ENCODE data around the gene PRDM16. TPM values are rescaled to one million over a fixed set of nuclear protein-coding genes. Genes with fewer than 3 reads are reported as not detected.

Gene PRDM16
- total RNA-seq, 1 experiment from 2014 or later, result 0.09 TPM

- Mint-ChIP-seq H3K27ac (ENCODE audit: unreplicated experiment) (no peak overlapping the region), H3K36me3 (ENCODE audit: insufficient read depth, unreplicated experiment) (no peaks in the 10 kb centered on the region), H3K27me3 (ENCODE audit: unreplicated experiment) (peaks cover 50% of the 10 kb centered on the region), H3K9me3 (ENCODE audit: low read depth, unreplicated experiment) (no peaks in the 10 kb centered on the region), H3K4me3 (ENCODE audit: low read depth, unreplicated experiment) (no peak overlapping the region), H3K4me1 (ENCODE audit: low read depth, unreplicated experiment) (no peaks in the 10 kb centered on the region)
- intact Hi-C loops (cut with micrococcal nuclease; ENCODE audit: unreplicated experiment), result no loop called here
- no peak for DNase-seq
- CTCF ChIA-PET, result no interaction called here
- no peak for TF ChIP-seq CTCF (IDR thresholded peaks at IDR 0.05; ENCODE audit: unreplicated experiment)
- no TSS peak for BruUV-seq (replicated peaks)
Measured at GRCh38 chr1:3240524-3241235, 171.7 kb downstream of the PRDM16 start.

GRCh38 chr1:3241236-3241550 lies 172.2 kb downstream of the PRDM16 start:
- Mint-ChIP-seq H3K27me3 (ENCODE audit: unreplicated experiment) (peaks cover 50% of the 10 kb centered on the region), H3K9me3 (ENCODE audit: low read depth, unreplicated experiment) (no peaks in the 10 kb centered on the region), H3K4me3 (ENCODE audit: low read depth, unreplicated experiment) (no peak overlapping the region), H3K4me1 (ENCODE audit: low read depth, unreplicated experiment) (no peaks in the 10 kb centered on the region), H3K27ac (ENCODE audit: unreplicated experiment) (no peak overlapping the region), H3K36me3 (ENCODE audit: insufficient read depth, unreplicated experiment) (no peaks in the 10 kb centered on the region)
- no peak for DNase-seq
- CTCF ChIA-PET, result no interaction called here
- TF ChIP-seq CTCF (IDR thresholded peaks at IDR 0.05; ENCODE audit: unreplicated experiment), result no peak
- BruUV-seq (replicated peaks), result no TSS peak
- intact Hi-C loops (cut with micrococcal nuclease; ENCODE audit: unreplicated experiment), result no loop called here

- H3K4me1 Mint-ChIP-seq (ENCODE audit: low read depth, unreplicated experiment), result no peaks in the 10 kb centered on the region
- peaks cover 50% of the 10 kb centered on the region for H3K27me3 Mint-ChIP-seq (ENCODE audit: unreplicated experiment)
- H3K4me3 Mint-ChIP-seq (ENCODE audit: low read depth, unreplicated experiment), result no peak overlapping the region
- no TSS peak for BruUV-seq (replicated peaks)
- H3K36me3 Mint-ChIP-seq (ENCODE audit: insufficient read depth, unreplicated experiment), result no peaks in the 10 kb centered on the region
- intact Hi-C loops (cut with micrococcal nuclease; ENCODE audit: unreplicated experiment), result no loop called here
- no peak for TF ChIP-seq CTCF (IDR thresholded peaks at IDR 0.05; ENCODE audit: unreplicated experiment)
- H3K9me3 Mint-ChIP-seq (ENCODE audit: low read depth, unreplicated experiment), result no peaks in the 10 kb centered on the region
- DNase-seq, result no peak
- H3K27ac Mint-ChIP-seq (ENCODE audit: unreplicated experiment), result no peak overlapping the region
- CTCF ChIA-PET, result no interaction called here
Measured at GRCh38 chr1:3241673-3242407, 172.8 kb downstream of the PRDM16 start.

DNA sequence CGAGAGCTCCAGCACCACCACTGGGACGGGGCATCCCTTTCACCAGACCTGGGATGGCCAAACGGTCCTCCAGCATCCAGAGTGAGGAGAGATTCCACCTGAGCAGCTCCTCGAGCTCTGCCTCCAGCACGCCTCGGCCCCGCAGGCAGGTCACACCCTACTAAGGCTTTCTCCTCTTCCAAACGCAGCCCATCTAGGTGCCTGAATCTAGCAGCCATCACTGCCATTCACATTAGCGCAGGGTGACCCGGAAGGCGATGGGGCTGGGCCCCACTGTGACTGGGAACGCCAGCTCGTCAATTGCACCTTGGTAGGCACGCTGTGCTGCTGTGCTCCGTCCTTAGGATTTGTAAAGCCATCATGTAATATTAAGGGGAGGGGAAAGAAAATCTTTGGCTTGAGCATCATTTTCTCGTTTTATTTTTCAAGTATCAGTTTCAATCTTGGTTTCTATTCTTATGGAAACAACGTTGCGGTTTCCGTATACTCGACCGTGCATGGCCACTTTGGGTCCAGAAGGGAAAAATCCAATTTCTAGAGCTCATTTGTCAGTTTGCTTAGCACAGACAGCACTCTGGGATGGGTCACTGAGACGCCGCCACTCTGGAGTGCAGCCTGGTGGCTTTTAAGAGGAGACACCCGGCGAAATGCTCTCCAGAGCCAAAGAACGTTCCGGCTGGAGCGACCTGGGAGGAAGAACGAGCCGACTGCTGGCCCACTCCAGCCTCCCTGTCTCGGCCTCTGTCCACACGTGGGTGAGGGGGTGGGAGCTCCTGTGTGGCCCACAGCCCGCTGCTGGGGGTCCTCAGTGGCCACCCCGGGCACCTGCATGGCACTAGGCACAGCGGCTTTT lies 173.6 kb downstream of the PRDM16 start:
- no TSS peak for BruUV-seq (replicated peaks)
- Mint-ChIP-seq H3K4me1 (ENCODE audit: low read depth, unreplicated experiment) (no peaks in the 10 kb centered on the region), H3K4me3 (ENCODE audit: low read depth, unreplicated experiment) (no peak overlapping the region), H3K36me3 (ENCODE audit: insufficient read depth, unreplicated experiment) (no peaks in the 10 kb centered on the region), H3K27ac (ENCODE audit: unreplicated experiment) (no peak overlapping the region), H3K9me3 (ENCODE audit: low read depth, unreplicated experiment) (no peaks in the 10 kb centered on the region), H3K27me3 (ENCODE audit: unreplicated experiment) (peaks cover 50% of the 10 kb centered on the region)
- no peak for DNase-seq
- CTCF ChIA-PET, result no interaction called here
- intact Hi-C loops (cut with micrococcal nuclease; ENCODE audit: unreplicated experiment), result no loop called here
- TF ChIP-seq CTCF (IDR thresholded peaks at IDR 0.05; ENCODE audit: unreplicated experiment), result no peak
